Neural cell (in vitro differentiated cells): ENCODE data around the gene SYNJ1. TPM values are rescaled to one million over a fixed set of nuclear protein-coding genes. Genes with fewer than 3 reads are reported as not detected.

Source experiments
- H2AFZ ChIP-seq: fragments of 200-600, 300-800 bp; sonication (generic), shearing (Covaris generic); 2 replicates; pipeline ENCODE4 v1.6.0; 2014; ENCODE audit warnings: low read depth, mild to moderate bottlenecking, antibody characterized with exemption, low read length, moderate library complexity
- H3F3A ChIP-seq: fragments of 200-600 bp; shearing (Covaris generic); 2 replicates; pipeline ENCODE4 v1.6.1; 2016; ENCODE audit warnings: mild to moderate bottlenecking, moderate library complexity, mixed read lengths, antibody characterized with exemption, low read length; ENCODE audit not compliant: insufficient read depth, poor library complexity, severe bottlenecking
- H3K27ac ChIP-seq: fragments of 200-600, 300-800 bp; sonication (generic), shearing (Covaris generic); 2 replicates; pipeline ENCODE4 v1.5.1; 2014; ENCODE audit warnings: mild to moderate bottlenecking, low read length, moderate library complexity
- H3K27me3 ChIP-seq: fragments of 300-800, 200-600 bp; sonication (generic), shearing (Covaris generic); 2 replicates; pipeline ENCODE4 v1.6.0; 2014; ENCODE audit warnings: mild to moderate bottlenecking, low read depth, low read length, moderate library complexity; ENCODE audit not compliant: insufficient read depth
- H3K36me3 ChIP-seq: fragments of 300-800, 200-600 bp; sonication (generic), shearing (Covaris generic); 2 replicates; pipeline ENCODE4 v1.5.1; 2014; ENCODE audit warnings: mild to moderate bottlenecking, antibody characterized with exemption, low read length, moderate library complexity; ENCODE audit not compliant: insufficient read depth
- H3K4me2 ChIP-seq: fragments of 300-800, 200-600 bp; sonication (generic), shearing (Covaris generic); 2 replicates; pipeline ENCODE4 v1.6.0; 2014; ENCODE audit warnings: mild to moderate bottlenecking, low read length
- H3K4me3 ChIP-seq: fragments of 300-800, 200-600 bp; sonication (generic), shearing (Covaris generic); 2 replicates; pipeline ENCODE4 v1.5.1; 2014; ENCODE audit warnings: mild to moderate bottlenecking, low read length, moderate library complexity
- H3K79me2 ChIP-seq: fragments of 200-600 bp; shearing (Covaris generic); replicated peaks from 2 replicates; pipeline ENCODE4 v1.6.0; 2014; ENCODE audit warnings: mild to moderate bottlenecking, low read length, moderate library complexity; ENCODE audit not compliant: insufficient read depth
- H3K9ac ChIP-seq: fragments of 300-800, 200-600 bp; sonication (generic), shearing (Covaris generic); 2 replicates; pipeline ENCODE4 v1.6.1; 2016; ENCODE audit warnings: mild to moderate bottlenecking, low read length, mixed read lengths
- H3K9me2 ChIP-seq: fragments of 200-600 bp; shearing (Covaris generic); 2 replicates; pipeline ENCODE4 v1.6.1; 2016; ENCODE audit warnings: mild to moderate bottlenecking, low read length, mixed read lengths; ENCODE audit not compliant: insufficient read depth
- H3K9me3 ChIP-seq: fragments of 200-600, 300-800 bp; sonication (generic), shearing (Covaris generic); 2 replicates; pipeline ENCODE4 v1.6.1; 2016; ENCODE audit warnings: mild to moderate bottlenecking, mixed run types, low read length, moderate library complexity, mixed read lengths
- H4K20me1 ChIP-seq: fragments of 200-600 bp; shearing (Covaris generic); 2 replicates; pipeline ENCODE4 v1.6.1; 2016; ENCODE audit warnings: mild to moderate bottlenecking, mixed run types; ENCODE audit not compliant: insufficient read depth
- CTCF ChIP-seq: fragments of 450-650 bp; IDR thresholded peaks from 2 replicates; pipeline ENCODE4 v1.5.1; 2014; ENCODE audit warnings: antibody characterized with exemption, mild to moderate bottlenecking, moderate library complexity; ENCODE audit not compliant: poor library complexity, severe bottlenecking
- EP300 ChIP-seq: fragments of 450-650 bp; conservative IDR thresholded peaks from 2 replicates; pipeline ENCODE4 v1.6.1; 2014; ENCODE audit warnings: antibody characterized with exemption, mild to moderate bottlenecking, moderate library complexity; ENCODE audit not compliant: poor library complexity, severe bottlenecking
- EZH2 ChIP-seq: fragments of 200-600, 300-800 bp; shearing (Covaris generic), sonication (generic); IDR thresholded peaks from 2 replicates; pipeline ENCODE4 v1.6.1; 2014; ENCODE audit warnings: antibody characterized with exemption, low read length, borderline replicate concordance, mild to moderate bottlenecking; ENCODE audit not compliant: insufficient read depth, poor library complexity, severe bottlenecking
- MXI1 ChIP-seq: fragments of 450-650 bp; conservative IDR thresholded peaks from 2 replicates; pipeline ENCODE4 v1.6.1; 2014; ENCODE audit warnings: antibody characterized with exemption, mild to moderate bottlenecking; ENCODE audit not compliant: poor library complexity, severe bottlenecking
- POLR2AphosphoS5 ChIP-seq: IDR thresholded peaks from 2 replicates; pipeline ENCODE4 v1.6.1; 2012
- RAD21 ChIP-seq: fragments of 450-650 bp; conservative IDR thresholded peaks from 2 replicates; pipeline ENCODE4 v1.6.1; 2014; ENCODE audit warnings: antibody characterized with exemption, mild to moderate bottlenecking, moderate library complexity
- SMC3 ChIP-seq: fragments of 450-650 bp; conservative IDR thresholded peaks from 2 replicates; pipeline ENCODE4 v1.6.1; 2014; ENCODE audit warnings: antibody characterized with exemption, mild to moderate bottlenecking, moderate library complexity; ENCODE audit not compliant: poor library complexity
- TAF1 ChIP-seq: IDR thresholded peaks from 2 replicates; pipeline ENCODE4 v1.6.1; 2012; ENCODE audit warnings: low read depth
- polyA plus RNA-seq: library from polyadenylated mRNA; depleted of rRNA; stranded (reverse); fragments of >200 nt; gene quantifications from 2 replicates; pipeline ENCODE4 v1.2.3, GENCODE V29; 2014
- TF ChIP-seq, protein P1 (sequence below): IDR thresholded peaks from 2 replicates; pipeline ENCODE4 v1.6.1; 2012; ENCODE audit warnings: borderline replicate concordance

The SYNJ1 gene
- polyA plus RNA-seq, 1 donor from 2014 or later: 24.1 TPM

DNA sequence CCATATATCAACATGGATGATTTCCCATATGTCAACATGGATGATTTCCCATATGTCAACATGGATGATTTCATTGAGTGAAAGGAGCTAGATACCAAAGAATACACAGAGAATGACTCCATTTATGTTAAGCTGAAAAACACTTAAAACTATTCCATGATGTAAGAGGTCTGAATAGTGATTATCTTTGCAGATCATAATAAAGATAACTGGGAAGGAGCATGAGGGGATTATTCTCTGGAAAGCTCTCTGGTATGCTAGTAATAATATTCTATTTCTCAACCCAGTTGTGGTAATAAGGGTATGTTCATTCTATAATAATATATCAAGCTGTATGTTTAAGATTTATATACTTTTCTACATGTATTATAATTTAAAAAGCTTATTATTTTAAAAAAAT, 14.1 kb downstream of the SYNJ1 start:
- H4K20me1 ChIP-seq: no peaks in the 10 kb centered on the region
- H3K9ac ChIP-seq: no peak overlapping the region
- no peaks in the 10 kb centered on the region for H3F3A ChIP-seq
- no peaks in the 10 kb centered on the region for H3K9me2 ChIP-seq
- no peaks in the 10 kb centered on the region for H3K9me3 ChIP-seq
- peaks cover 5% of the 10 kb centered on the region for H3K79me2 ChIP-seq
- H3K27ac ChIP-seq: no peak overlapping the region
- no peak overlapping the region for H3K4me2 ChIP-seq
- H3K27me3 ChIP-seq: no peaks in the 10 kb centered on the region
- TF ChIP-seq EP300 (no peak), POLR2AphosphoS5 (no peak), SMC3 (no peak), CTCF (no peak), RAD21 (no peak), EZH2 (no peak), TAF1 (no peak), MXI1 (no peak)
- TF ChIP-seq, protein P1, sequence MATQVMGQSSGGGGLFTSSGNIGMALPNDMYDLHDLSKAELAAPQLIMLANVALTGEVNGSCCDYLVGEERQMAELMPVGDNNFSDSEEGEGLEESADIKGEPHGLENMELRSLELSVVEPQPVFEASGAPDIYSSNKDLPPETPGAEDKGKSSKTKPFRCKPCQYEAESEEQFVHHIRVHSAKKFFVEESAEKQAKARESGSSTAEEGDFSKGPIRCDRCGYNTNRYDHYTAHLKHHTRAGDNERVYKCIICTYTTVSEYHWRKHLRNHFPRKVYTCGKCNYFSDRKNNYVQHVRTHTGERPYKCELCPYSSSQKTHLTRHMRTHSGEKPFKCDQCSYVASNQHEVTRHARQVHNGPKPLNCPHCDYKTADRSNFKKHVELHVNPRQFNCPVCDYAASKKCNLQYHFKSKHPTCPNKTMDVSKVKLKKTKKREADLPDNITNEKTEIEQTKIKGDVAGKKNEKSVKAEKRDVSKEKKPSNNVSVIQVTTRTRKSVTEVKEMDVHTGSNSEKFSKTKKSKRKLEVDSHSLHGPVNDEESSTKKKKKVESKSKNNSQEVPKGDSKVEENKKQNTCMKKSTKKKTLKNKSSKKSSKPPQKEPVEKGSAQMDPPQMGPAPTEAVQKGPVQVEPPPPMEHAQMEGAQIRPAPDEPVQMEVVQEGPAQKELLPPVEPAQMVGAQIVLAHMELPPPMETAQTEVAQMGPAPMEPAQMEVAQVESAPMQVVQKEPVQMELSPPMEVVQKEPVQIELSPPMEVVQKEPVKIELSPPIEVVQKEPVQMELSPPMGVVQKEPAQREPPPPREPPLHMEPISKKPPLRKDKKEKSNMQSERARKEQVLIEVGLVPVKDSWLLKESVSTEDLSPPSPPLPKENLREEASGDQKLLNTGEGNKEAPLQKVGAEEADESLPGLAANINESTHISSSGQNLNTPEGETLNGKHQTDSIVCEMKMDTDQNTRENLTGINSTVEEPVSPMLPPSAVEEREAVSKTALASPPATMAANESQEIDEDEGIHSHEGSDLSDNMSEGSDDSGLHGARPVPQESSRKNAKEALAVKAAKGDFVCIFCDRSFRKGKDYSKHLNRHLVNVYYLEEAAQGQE: no peak
- H3K36me3 ChIP-seq: no peaks in the 10 kb centered on the region
- H3K4me3 ChIP-seq: no peak overlapping the region
- no peak overlapping the region for H2AFZ ChIP-seq

GRCh38 chr21:32712641-32713040, 15.2 kb downstream of the SYNJ1 start:
- Histone ChIP-seq H3F3A (no peaks in the 10 kb centered on the region), H3K79me2 (peaks cover 5% of the 10 kb centered on the region), H3K27ac (no peak overlapping the region), H2AFZ (no peak overlapping the region), H3K9ac (no peak overlapping the region), H3K27me3 (no peaks in the 10 kb centered on the region), H3K4me2 (no peak overlapping the region), H3K4me3 (no peak overlapping the region), H3K9me3 (no peaks in the 10 kb centered on the region), H4K20me1 (no peaks in the 10 kb centered on the region), H3K36me3 (no peaks in the 10 kb centered on the region), H3K9me2 (no peaks in the 10 kb centered on the region)
- TF ChIP-seq RAD21 (no peak), TAF1 (no peak)

DNA sequence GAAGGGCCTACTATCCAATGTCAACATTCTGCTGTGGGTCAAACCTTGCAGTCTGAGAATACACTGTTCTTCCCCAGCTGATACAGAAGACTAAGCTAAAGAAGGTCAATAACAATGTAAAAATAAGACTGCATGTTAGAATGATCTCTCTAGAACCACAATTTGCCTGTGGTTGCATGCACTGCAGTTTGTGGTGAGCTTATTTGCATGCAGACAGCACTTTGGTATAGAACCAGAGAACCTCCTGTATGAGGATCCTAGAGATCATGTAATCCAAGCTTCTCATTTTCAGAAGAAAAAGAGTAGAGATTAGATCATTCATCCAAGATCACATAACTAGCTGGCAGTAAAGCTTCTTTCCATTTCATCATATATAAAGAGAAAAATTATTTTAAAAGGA, 15.8 kb downstream of the SYNJ1 start:
- Histone ChIP-seq H3K9ac (no peak overlapping the region), H3K27ac (no peak overlapping the region), H3K9me2 (no peaks in the 10 kb centered on the region), H3K4me3 (no peak overlapping the region), H3K4me2 (no peak overlapping the region), H3K27me3 (no peaks in the 10 kb centered on the region), H3K79me2 (peaks cover 5% of the 10 kb centered on the region), H2AFZ (no peak overlapping the region), H3K36me3 (no peaks in the 10 kb centered on the region), H4K20me1 (no peaks in the 10 kb centered on the region), H3F3A (no peaks in the 10 kb centered on the region), H3K9me3 (no peaks in the 10 kb centered on the region)
- no peak for TF ChIP-seq SMC3
- no peak for TF ChIP-seq MXI1
- no peak for TF ChIP-seq RAD21
